Neural progenitor cell (in vitro differentiated cells): Measurements from ENCODE around the gene TEPSIN. TPM values are rescaled to one million over a fixed set of nuclear protein-coding genes. Genes with fewer than 3 reads are reported as not detected.

Source experiments
- DNase-seq: peaks from one replicate; pipeline ENCODE4 v3.0.0-alpha.2; 2016; ENCODE audit warnings: low spot score
- H2AFZ ChIP-seq: fragments of 200-600 bp; sonication (generic); replicated peaks from 2 replicates; pipeline ENCODE4 v1.6.1; 2016; ENCODE audit warnings: antibody characterized with exemption
- H3F3A ChIP-seq: fragments of 200-600 bp; sonication (generic); 2 replicates; pipeline ENCODE4 v1.6.1; 2016; ENCODE audit warnings: antibody characterized with exemption, low read depth
- H3K27ac ChIP-seq: fragments of 200-600 bp; sonication (generic); 2 replicates; pipeline ENCODE4 v1.5.1; 2016; ENCODE audit warnings: mild to moderate bottlenecking
- H3K27me3 ChIP-seq: fragments of 200-600 bp; sonication (generic); 2 replicates; pipeline ENCODE4 v1.6.1; 2016; ENCODE audit warnings: mild to moderate bottlenecking, moderate library complexity
- H3K36me3 ChIP-seq: fragments of 200-600 bp; sonication (generic); 2 replicates; pipeline ENCODE4 v1.5.1; 2016
- H3K4me1 ChIP-seq: fragments of 200-600 bp; sonication (generic); 2 replicates; pipeline ENCODE4 v1.6.1; 2016; ENCODE audit warnings: mixed run types
- H3K4me2 ChIP-seq: fragments of 200-600 bp; sonication (generic); 2 replicates; pipeline ENCODE4 v1.6.1; 2016
- H3K4me3 ChIP-seq: fragments of 200-600 bp; sonication (generic); 2 replicates; pipeline ENCODE4 v1.5.1; 2016
- H3K79me2 ChIP-seq: fragments of 200-600 bp; sonication (generic); 2 replicates; pipeline ENCODE4 v1.6.1; 2016; ENCODE audit warnings: low read depth
- H3K9ac ChIP-seq: fragments of 200-600 bp; sonication (generic); 2 replicates; pipeline ENCODE4 v1.6.1; 2016
- H3K9me3 ChIP-seq: fragments of 200-600 bp; sonication (generic); 2 replicates; pipeline ENCODE4 v1.5.1; 2016; ENCODE audit warnings: low read depth
- H4K20me1 ChIP-seq: fragments of 200-600 bp; sonication (generic); 2 replicates; pipeline ENCODE4 v1.6.1; 2016; ENCODE audit warnings: low read depth
- H3K27ac Mint-ChIP-seq: 3 replicates; pipeline ENCODE4 v1.8.0; 2021; ENCODE audit warnings: mixed read lengths
- H3K27me3 Mint-ChIP-seq: 2 replicates; pipeline ENCODE4 v1.8.0; 2022; ENCODE audit warnings: low read depth, mild to moderate bottlenecking, inconsistent platforms, moderate library complexity, mixed read lengths; ENCODE audit not compliant: insufficient read depth
- H3K36me3 Mint-ChIP-seq: 3 replicates; pipeline ENCODE4 v1.8.0; 2021; ENCODE audit warnings: mixed read lengths
- H3K4me1 Mint-ChIP-seq: 3 replicates; pipeline ENCODE4 v1.8.0; 2021; ENCODE audit warnings: mixed read lengths
- H3K4me3 Mint-ChIP-seq: 3 replicates; pipeline ENCODE4 v1.8.0; 2021; ENCODE audit warnings: mild to moderate bottlenecking, moderate library complexity, mixed read lengths
- H3K9me3 Mint-ChIP-seq: 3 replicates; pipeline ENCODE4 v1.8.0; 2020; ENCODE audit warnings: mixed read lengths
- EZH2 ChIP-seq: fragments of 200-600 bp; sonication (generic); IDR thresholded peaks from 2 replicates; pipeline ENCODE4 v1.6.1; 2017; ENCODE audit warnings: antibody characterized with exemption, mild to moderate bottlenecking, moderate library complexity
- EZH2phosphoT487 ChIP-seq: fragments of 200-600 bp; sonication (generic); IDR thresholded peaks from 2 replicates; pipeline ENCODE4 v1.6.1; 2017; ENCODE audit warnings: antibody characterized with exemption
- total RNA-seq: library from RNA; depleted of rRNA; stranded (reverse); fragments of >200 nt; gene quantifications from 2 replicates; pipeline ENCODE4 v1.2.3, GENCODE V29; 2015; ENCODE audit warnings: low replicate concordance
- TF ChIP-seq, protein P1 (sequence below): fragments of 200-600 bp; sonication (generic); IDR thresholded peaks from 2 replicates; pipeline ENCODE4 v1.5.1; 2017; ENCODE audit warnings: antibody characterized with exemption, mild to moderate bottlenecking

TEPSIN gene
- total RNA-seq, 1 donor from 2014 or later: 20.6 TPM

- peaks cover 11% of the 10 kb centered on the region for H3K9me3 Mint-ChIP-seq
- Histone ChIP-seq H3F3A (no peaks in the 10 kb centered on the region), H3K4me2 (no peak overlapping the region), H3K36me3 (no peaks in the 10 kb centered on the region), H3K27me3 (no peaks in the 10 kb centered on the region), H3K4me1 (peaks cover 5% of the 10 kb centered on the region), H4K20me1 (no peaks in the 10 kb centered on the region), H3K9ac (no peak overlapping the region), H3K79me2 (no peaks in the 10 kb centered on the region), H2AFZ (no peak overlapping the region), H3K4me3 (no peak overlapping the region), H3K27ac (no peak overlapping the region), H3K9me3 (no peaks in the 10 kb centered on the region)
- TF ChIP-seq EZH2phosphoT487 (no peak), EZH2 (no peak)
- TF ChIP-seq, protein P1, sequence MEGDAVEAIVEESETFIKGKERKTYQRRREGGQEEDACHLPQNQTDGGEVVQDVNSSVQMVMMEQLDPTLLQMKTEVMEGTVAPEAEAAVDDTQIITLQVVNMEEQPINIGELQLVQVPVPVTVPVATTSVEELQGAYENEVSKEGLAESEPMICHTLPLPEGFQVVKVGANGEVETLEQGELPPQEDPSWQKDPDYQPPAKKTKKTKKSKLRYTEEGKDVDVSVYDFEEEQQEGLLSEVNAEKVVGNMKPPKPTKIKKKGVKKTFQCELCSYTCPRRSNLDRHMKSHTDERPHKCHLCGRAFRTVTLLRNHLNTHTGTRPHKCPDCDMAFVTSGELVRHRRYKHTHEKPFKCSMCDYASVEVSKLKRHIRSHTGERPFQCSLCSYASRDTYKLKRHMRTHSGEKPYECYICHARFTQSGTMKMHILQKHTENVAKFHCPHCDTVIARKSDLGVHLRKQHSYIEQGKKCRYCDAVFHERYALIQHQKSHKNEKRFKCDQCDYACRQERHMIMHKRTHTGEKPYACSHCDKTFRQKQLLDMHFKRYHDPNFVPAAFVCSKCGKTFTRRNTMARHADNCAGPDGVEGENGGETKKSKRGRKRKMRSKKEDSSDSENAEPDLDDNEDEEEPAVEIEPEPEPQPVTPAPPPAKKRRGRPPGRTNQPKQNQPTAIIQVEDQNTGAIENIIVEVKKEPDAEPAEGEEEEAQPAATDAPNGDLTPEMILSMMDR: no peak
- H3K4me3 Mint-ChIP-seq: no peak overlapping the region
- peaks cover 4% of the 10 kb centered on the region for H3K27me3 Mint-ChIP-seq
- no peak overlapping the region for H3K27ac Mint-ChIP-seq
- H3K4me1 Mint-ChIP-seq: no peaks in the 10 kb centered on the region
- DNase-seq: no peak
- no peaks in the 10 kb centered on the region for H3K36me3 Mint-ChIP-seq
Measured at GRCh38 chr17:81179861-81180260, 59.0 kb downstream of the TEPSIN start.

DNA sequence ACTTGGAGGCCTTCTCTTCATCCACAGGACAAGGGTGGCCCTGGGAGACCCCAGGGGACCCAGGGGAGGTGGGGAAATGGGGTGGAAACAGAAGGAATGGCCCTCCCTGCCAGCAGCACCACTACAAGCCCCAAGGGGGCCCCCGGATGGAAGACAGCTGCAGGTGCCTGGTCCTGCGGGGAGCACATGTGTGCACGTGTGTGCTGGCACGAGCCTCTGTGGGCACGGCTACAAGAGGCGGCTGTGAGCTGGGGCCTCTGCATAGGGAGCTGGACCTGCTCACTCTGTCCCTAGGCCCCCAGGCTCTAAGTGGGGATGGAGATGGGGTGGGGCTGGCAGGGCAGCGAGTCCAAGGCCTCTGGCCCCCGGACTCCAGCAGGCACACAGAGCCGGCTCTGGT lies 59.6 kb downstream of the TEPSIN start:
- H3K9me3 ChIP-seq: no peaks in the 10 kb centered on the region
- no peak for DNase-seq
- Mint-ChIP-seq H3K4me1 (no peaks in the 10 kb centered on the region), H3K9me3 (peaks cover 12% of the 10 kb centered on the region), H3K4me3 (no peak overlapping the region), H3K27ac (no peak overlapping the region), H3K36me3 (no peaks in the 10 kb centered on the region), H3K27me3 (peaks cover 4% of the 10 kb centered on the region)
- no peak overlapping the region for H3K9ac ChIP-seq
- H3K27ac ChIP-seq: no peak overlapping the region
- no peak overlapping the region for H3K4me3 ChIP-seq
- TF ChIP-seq EZH2phosphoT487 (no peak), EZH2 (no peak)
- TF ChIP-seq, protein P1: no peak
- no peaks in the 10 kb centered on the region for H3K36me3 ChIP-seq
- no peaks in the 10 kb centered on the region for H3K79me2 ChIP-seq
- no peaks in the 10 kb centered on the region for H3F3A ChIP-seq
- H2AFZ ChIP-seq: no peak overlapping the region
- no peaks in the 10 kb centered on the region for H3K27me3 ChIP-seq
- no peaks in the 10 kb centered on the region for H4K20me1 ChIP-seq
- H3K4me1 ChIP-seq: no peaks in the 10 kb centered on the region
- no peak overlapping the region for H3K4me2 ChIP-seq

Other genes with a start within 250 kb of the TEPSIN start
- gene CHMP6, start 247.2 kb downstream of the TEPSIN start, total RNA-seq: 11.5 and 20.9 TPM in 2 replicates
- 15.6 and 16.1 TPM in 2 replicates for gene BAIAP2, start 203.9 kb downstream of the TEPSIN start, total RNA-seq
- not detected in 2 replicates for gene PVALEF, start 73.5 kb downstream of the TEPSIN start, total RNA-seq
- 0.32 and 4.4 TPM in 2 replicates for gene AATK, start 72.8 kb downstream of the TEPSIN start, total RNA-seq
- 7.7 and 40.9 TPM in 2 replicates for gene CEP131, start 16.1 kb downstream of the TEPSIN start, total RNA-seq
- gene NDUFAF8, start 263 bp upstream of the TEPSIN start, total RNA-seq: 29.8 and 34.7 TPM in 2 replicates
- gene SLC38A10, start 56.3 kb upstream of the TEPSIN start, total RNA-seq: 8.3 and 31.4 TPM in 2 replicates
- 3.4 and 26.3 TPM in 2 replicates for gene BAHCC1, start 156.4 kb upstream of the TEPSIN start, total RNA-seq